Measurements from ENCODE around the gene AFTPH. TPM values are rescaled to one million over a fixed set of nuclear protein-coding genes. Genes with fewer than 3 reads are reported as not detected.

The AFTPH gene
- polyA plus RNA-seq, 2 of the 4 experiments (the other 2 are of a cell fraction): 24.0 to 51.4 TPM

GRCh38 chr2:64637000-64637635 is 113.0 kb downstream of the AFTPH start:
- no peak for TF ChIP-seq CTCF (IDR thresholded peaks at IDR 0.05)
- TF ChIP-seq TP53 (CRISPR knock-in tag; IDR thresholded peaks at IDR 0.05): no peak
- no peak for TF ChIP-seq MAZ (IDR thresholded peaks at IDR 0.05; ENCODE audit: borderline replicate concordance, low read depth, low read length)
- no peak for TF ChIP-seq CBX2 (IDR thresholded peaks at IDR 0.05; ENCODE audit: borderline replicate concordance, low read depth)
- no peak for TF ChIP-seq RAD21 (conservative IDR thresholded peaks at IDR 0.05 in 1 of 2, IDR thresholded peaks at IDR 0.05 in 1 of 2)
- TF ChIP-seq POLR2AphosphoS2 (conservative IDR thresholded peaks at IDR 0.05; ENCODE audit: low read length): no peak
- no peak for TF ChIP-seq ELK1 (IDR thresholded peaks at IDR 0.05; ENCODE audit: low read depth, low read length)
- no peak for TF ChIP-seq EP300 (IDR thresholded peaks at IDR 0.05)
- TF ChIP-seq HMGXB4 (CRISPR knock-in tag; IDR thresholded peaks at IDR 0.05; ENCODE audit: borderline replicate concordance): no peak
- TF ChIP-seq MYC (IDR thresholded peaks at IDR 0.05; ENCODE audit: borderline replicate concordance, low read length): no peak
- no peak for TF ChIP-seq KDM1A (IDR thresholded peaks at IDR 0.05; ENCODE audit: low read depth)
- TF ChIP-seq HEYL (CRISPR knock-in tag; IDR thresholded peaks at IDR 0.05): no peak
- ATAC-seq (no peak), DNase-seq (ENCODE audit: low read depth in 1 of 2, low spot score in 1 of 2) (no peak), FAIRE-seq (no peak)
- Histone ChIP-seq H3K4me3 (no peak overlapping the region), H3K4me1 (peaks cover 39% of the 10 kb centered on the region), H3K27ac (no peak overlapping the region), H3K4me2 (no peak overlapping the region), H3K9me3 (no peaks in the 10 kb centered on the region)
- ChIA-PET POLR2A (interaction anchor here (0.6 to 1.2 kb wide), 2 partner anchors 17 to 90 kb away, joined by 3 read pairs; partner anchors contain the start of gene SERTAD2), CTCF (interaction anchor here (0.6 to 2.3 kb wide), 8 partner anchors 9 to 230 kb away, joined by 3 to 11 read pairs (median 6); no protein-coding TSS in a partner anchor)
- 87% methylated on average over 9 of the region's 9 CpGs for WGBS (ENCODE audit: missing lambda C conversion rate)

GRCh38 chr2:64637931-64638330 is 113.8 kb downstream of the AFTPH start:
- WGBS (ENCODE audit: missing lambda C conversion rate): 95% methylated on average over 5 of the region's 5 CpGs
- CTCF ChIA-PET: interaction anchor here (1.0 to 2.3 kb wide), 5 partner anchors 9 to 251 kb away, joined by 4 to 9 read pairs (median 6); no protein-coding TSS in a partner anchor
- no peak for FAIRE-seq
- Histone ChIP-seq H3K9me3 (no peaks in the 10 kb centered on the region), H3K4me2 (no peak overlapping the region), H3K4me1 (peaks cover 47% of the 10 kb centered on the region), H3K4me3 (no peak overlapping the region), H3K27ac (no peak overlapping the region)
- TF ChIP-seq HDAC2 (IDR thresholded peaks at IDR 0.05) (no peak), CHD2 (IDR thresholded peaks at IDR 0.05; ENCODE audit: low read length, partially characterized antibody) (no peak), NR3C1 (IDR thresholded peaks at IDR 0.05) (no peak), SMC3 (IDR thresholded peaks at IDR 0.05) (no peak)
- POLR2A ChIA-PET: interaction anchor here (1.2 kb wide), 1 partner anchor 16 kb away, joined by 3 read pairs; the partner anchor contains the start of gene SERTAD2
- peak in 1 of 2 experiments; percentile 45; a peak in 1 of 6 replicates for ATAC-seq
- no peak for DNase-seq (ENCODE audit: low read depth in 1 of 2, low spot score in 1 of 2)

Measured in A549 (cell line).